Pancreas (tissue), 10 donors: Measurements from ENCODE around the gene TNFRSF8. TPM values are rescaled to one million over a fixed set of nuclear protein-coding genes. Genes with fewer than 3 reads are reported as not detected.

ENCODE experiments used
- ATAC-seq, 4 donors: fragments of 200-7000 bp; cut with Tn5 transposase; one replicate each; pipeline versions ENCODE4 v1.8.0 to v1.9.1; 2020; ENCODE audit warnings: mild to moderate bottlenecking in 4 of 4, moderate library complexity in 4 of 4
- DNase-seq, 6 donors: peaks; one replicate each; pipeline ENCODE4 v3.0.0-alpha.2; 2020
- FAIRE-seq: peaks from 2 replicates; lab custom pipeline; 2012; peaks lifted over from hg19 to GRCh38; lab: Jason Lieb, UNC
- H3K27ac ChIP-seq, 4 donors: fragments of 200-600 bp; sonication (generic); 1 replicate in 3 of 4; 2 replicates in 1 of 4; pipeline versions ENCODE4 v1.5.0 to v1.8.0; 2020
- H3K27me3 ChIP-seq, 4 donors: fragments of 200-600 bp; one replicate each; pipeline ENCODE4 v1.8.0; 2021
- H3K36me3 ChIP-seq, 3 donors: fragments of 200-600 bp; sonication (generic) in 1 of 3; one replicate each; pipeline versions ENCODE4 v1.5.0 to v1.8.0; 2020 to 2021
- H3K4me1 ChIP-seq, 3 donors: fragments of 200-600 bp; one replicate each; pipeline ENCODE4 v1.8.0; 2021
- H3K4me3 ChIP-seq, 4 donors: fragments of 200-600 bp; sonication (generic) in 2 of 4; one replicate each; pipeline versions ENCODE4 v1.5.0 to v1.8.0; 2020 to 2021
- H3K9me3 ChIP-seq, 4 donors: fragments of 200-600 bp; one replicate each; pipeline ENCODE4 v1.8.0; 2021
- CTCF ChIP-seq, 4 donors: fragments of 200-600 bp; sonication (generic) in 3 of 4; IDR thresholded peaks; one replicate each; pipeline versions ENCODE4 v1.5.0 to v1.8.0; 2021; ENCODE audit warnings: antibody characterized with exemption in 4 of 4
- WGBS, 2 donors: extraction: QIAGEN DNeasy Blood & Tissue Kit; methylation state at CpG; one replicate each; pipeline ENCODE4 v1.1.7; 2013; 5-methylcytosine and 5-hydroxymethylcytosine counted together
- intact Hi-C, 3 donors: fragments of 100-400 bp; cut with DNase I; formaldehyde crosslinking; loops; one replicate each; pipeline versions ENCODE4 v1.11.1 to v1.14.2; 2022
- polyA plus RNA-seq, 2 donors: library from polyadenylated mRNA; stranded (reverse); fragments of 200-250 nt; gene quantifications; one replicate each; pipeline ENCODE4 v1.2.3, GENCODE V29; 2013
- total RNA-seq, 6 donors: library from RNA; stranded (reverse); fragmentation: NEBNext Ultra II Directional in 4 of 6; extraction: Animal tissue kit (Norgen Biotek cat#: 25700) in 4 of 6; gene quantifications; one replicate each; pipeline versions ENCODE4 v1.2.1 to v1.2.4, GENCODE V29; 2021 to 2023
- donor health status: healthy with polysubstance abuse.
- donor health status: DM: no; HTN: no; CAD: no; lungs with moderate emphysema.
- donor health status: DM: no; HTN: no; CAD: no.
- donor health status: control.
- donor health status: control.
- donor health status: Bipolar disorder and iron deficiency.
- donor health status: DM: yes; HTN: yes; CAD: no.
- donor health status: DM: no; HTN: no; CAD: no.
- donor health status: DM: no; HTN: no; CAD: no.
- donor health status: DM: yes; HTN: yes; CAD: no.

The TNFRSF8 gene
- total and polyA plus RNA-seq, 8 donors: 0.08 to 0.72 (median 0.25) TPM; not detected in 1

DNA sequence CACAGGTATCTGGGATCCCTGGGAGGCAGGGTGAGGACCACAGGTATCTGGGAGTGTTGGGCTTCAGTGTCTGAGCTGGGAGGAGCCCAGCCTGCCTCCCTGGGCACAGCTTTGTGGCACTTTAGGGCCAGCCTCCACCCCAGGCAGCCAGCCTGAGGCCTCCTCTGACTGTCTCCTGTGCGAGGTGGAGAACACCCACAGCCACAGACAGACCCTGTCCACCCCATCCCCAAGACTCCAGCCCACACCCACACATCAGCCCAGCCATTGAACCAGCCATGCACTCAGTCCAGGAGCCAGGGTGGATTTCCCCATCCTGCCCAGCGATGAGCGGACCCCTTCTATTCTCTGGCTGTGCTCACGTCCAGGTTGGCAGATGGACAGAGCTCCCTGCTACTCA is 81.9 kb downstream of the TNFRSF8 start:
- Histone ChIP-seq H3K36me3 (no peaks in the 10 kb centered on the region), H3K27ac (no peak overlapping the region), H3K4me3 (no peak overlapping the region), H3K27me3 (no peaks in the 10 kb centered on the region), H3K4me1 (no peaks in the 10 kb centered on the region), H3K9me3 (no peaks in the 10 kb centered on the region)
- ATAC-seq (no peak), FAIRE-seq (no peak), DNase-seq (peak in 1 of 6 donors; percentile 17)
- no peak for TF ChIP-seq CTCF (IDR thresholded peaks at IDR 0.05)
- intact Hi-C loops: no loop called here
- 81 to 89% methylated on average over 4 of the region's 4 CpGs for WGBS, 2 donors

DNA sequence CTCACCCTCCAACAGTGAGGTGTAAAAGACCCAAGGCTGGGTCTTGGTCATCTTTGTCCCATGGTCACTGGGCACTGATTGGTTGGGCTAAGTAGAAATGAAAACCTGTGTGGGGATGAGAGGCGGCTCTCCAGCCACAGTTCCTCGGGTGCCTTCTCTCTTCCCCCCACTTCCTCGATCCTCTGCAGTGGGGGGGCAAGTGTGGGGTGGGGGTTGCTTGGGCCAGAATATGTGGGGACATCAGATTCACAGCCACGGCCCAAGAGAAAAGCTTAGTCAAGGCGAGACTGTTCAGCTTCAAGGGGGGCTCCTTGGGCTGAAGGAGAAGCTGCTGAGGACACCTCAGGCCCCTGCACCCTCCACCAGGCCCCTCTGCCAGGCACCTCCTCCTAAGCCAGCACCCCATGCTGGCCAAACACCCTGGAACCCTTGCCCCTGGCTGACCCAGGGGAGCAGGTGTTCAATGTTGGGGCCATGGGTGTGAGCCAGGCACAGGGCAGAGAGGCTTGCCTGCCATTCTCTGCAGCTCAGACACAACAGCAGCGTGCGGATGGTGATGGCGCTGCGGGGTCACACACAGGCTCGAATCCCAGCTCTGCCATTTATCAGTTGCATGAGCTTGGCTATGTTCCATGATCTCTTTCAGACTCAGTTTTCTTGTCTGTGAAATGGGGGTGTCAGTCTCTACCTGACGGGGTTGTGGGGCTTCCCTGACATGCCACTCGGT is 82.7 kb downstream of the TNFRSF8 start:
- no peak overlapping the region for H3K27ac ChIP-seq
- no peak for ATAC-seq
- no peak for DNase-seq
- 80 to 83% methylated on average over 11 to 12 of the region's 12 CpGs for WGBS, 2 donors
- H3K27me3 ChIP-seq: no peaks in the 10 kb centered on the region
- H3K9me3 ChIP-seq: no peaks in the 10 kb centered on the region
- no peaks in the 10 kb centered on the region for H3K36me3 ChIP-seq
- no peak for TF ChIP-seq CTCF (IDR thresholded peaks at IDR 0.05)
- no peaks in the 10 kb centered on the region for H3K4me1 ChIP-seq
- no peak for FAIRE-seq
- intact Hi-C loops: no loop called here
- no peak overlapping the region for H3K4me3 ChIP-seq

DNA sequence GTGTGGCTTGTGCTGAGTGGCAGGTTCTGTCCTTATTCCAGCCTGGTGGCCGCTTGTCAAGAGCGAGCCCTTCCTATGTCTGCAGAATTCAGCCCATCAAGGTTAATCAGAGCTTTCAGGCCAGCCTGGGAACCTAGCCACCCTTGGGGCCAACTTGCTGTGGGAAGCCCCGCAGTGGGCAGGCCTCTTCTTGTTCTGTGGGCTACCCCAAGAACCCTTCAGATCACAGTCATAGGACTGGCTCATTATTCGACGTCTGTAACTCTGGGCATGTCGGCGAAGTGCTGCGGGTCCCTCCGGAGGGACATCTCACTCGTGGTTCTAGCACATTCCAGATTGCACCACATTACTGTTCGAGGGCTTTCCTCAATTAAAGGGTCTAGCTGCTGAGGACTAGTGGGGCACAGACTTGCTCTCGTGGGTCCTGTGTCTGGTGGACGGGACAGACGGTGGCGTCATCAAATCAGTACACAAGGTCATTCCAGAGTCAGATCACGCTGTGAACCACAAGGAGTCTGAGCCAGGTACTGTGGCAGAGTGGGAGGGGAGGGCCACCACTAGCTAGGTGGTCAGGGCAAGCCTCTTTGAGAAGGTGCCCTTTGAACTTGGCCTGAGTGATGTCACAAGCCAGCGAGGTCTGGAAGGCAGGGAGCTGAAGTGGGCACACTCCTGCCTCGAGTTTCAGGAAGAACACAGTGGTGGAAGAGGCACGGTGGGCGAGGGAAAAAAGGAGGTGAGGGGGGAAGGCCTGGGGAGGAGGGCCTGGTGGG is 83.4 kb downstream of the TNFRSF8 start:
- TF ChIP-seq CTCF (IDR thresholded peaks at IDR 0.05): no peak
- WGBS, 2 donors: 76 to 78% methylated on average over 20 of the region's 20 CpGs
- Histone ChIP-seq H3K9me3 (no peaks in the 10 kb centered on the region), H3K36me3 (no peaks in the 10 kb centered on the region), H3K27me3 (no peaks in the 10 kb centered on the region), H3K4me3 (no peak overlapping the region), H3K27ac (no peak overlapping the region), H3K4me1 (no peaks in the 10 kb centered on the region)
- FAIRE-seq: no peak
- ATAC-seq: no peak
- no peak for DNase-seq
- intact Hi-C loops: no loop called here

DNA sequence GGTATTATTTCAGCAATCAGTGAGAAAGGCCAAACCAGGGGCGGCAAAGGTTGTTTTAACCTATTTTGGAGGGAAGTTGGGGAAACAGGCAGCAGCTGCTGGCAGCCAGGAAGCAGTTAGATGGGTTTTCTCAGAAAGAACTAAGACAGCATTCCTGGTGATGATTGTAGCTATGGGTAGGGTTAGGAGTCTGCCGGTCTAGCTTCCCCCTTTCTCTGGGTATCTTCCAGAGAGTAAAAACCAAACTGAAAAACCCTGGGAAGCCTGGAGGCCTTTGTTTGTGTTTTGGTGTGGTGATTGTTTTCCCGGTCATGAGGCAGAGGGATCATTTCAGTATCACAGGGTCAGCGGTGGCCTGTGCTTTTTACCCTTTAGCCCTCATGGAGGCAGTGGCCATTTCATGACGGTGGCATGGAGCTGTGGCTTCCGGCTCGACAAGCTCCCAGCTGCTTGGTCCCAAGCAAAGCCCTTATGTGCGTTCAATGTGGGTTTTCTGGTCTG is 84.1 kb downstream of the TNFRSF8 start:
- Histone ChIP-seq H3K27me3 (no peaks in the 10 kb centered on the region), H3K4me3 (no peak overlapping the region), H3K9me3 (no peaks in the 10 kb centered on the region), H3K36me3 (no peaks in the 10 kb centered on the region), H3K4me1 (no peaks in the 10 kb centered on the region), H3K27ac (peak overlapping the region in 1 of 4 donors; percentile 33)
- no peak for FAIRE-seq
- no peak for ATAC-seq
- DNase-seq: no peak
- WGBS, 2 donors: 85 to 88% methylated on average over 8 of the region's 8 CpGs
- TF ChIP-seq CTCF (IDR thresholded peaks at IDR 0.05): no peak
- intact Hi-C loops: no loop called here
